ENCODE results near the gene LRRC45.
A peak's percentile ranks its signal among the peaks of the same experiment; 100 is the strongest.
"Not testable (repeated sequence)": the region's sequence is repeated elsewhere in the genome, so short reads cannot be mapped to it uniquely, and the experiment has no call there.

LRRC45 gene

GRCh38 chr17:82029391-82029790 is 6.3 kb downstream of the LRRC45 start:
- no peak for DNase-seq
- in situ Hi-C loops (cut with MboI; ENCODE audit: low pct_unique_long_range_greater_than_20kb, low sequenced_read_pairs) = no loop called here

GRCh38 chr17:82029990-82030469 is 6.9 kb downstream of the LRRC45 start:
- no peak for DNase-seq

GRCh38 chr17:82030470-82031302 is 7.6 kb downstream of the LRRC45 start:
- DNase-seq = peak; percentile 86
- in situ Hi-C loops (cut with MboI; ENCODE audit: low pct_unique_long_range_greater_than_20kb, low sequenced_read_pairs) = no loop called here

More at GRCh38 chr17:82029990-82030469, 6.9 kb downstream of the LRRC45 start:
- in situ Hi-C loops (cut with MboI; ENCODE audit: low pct_unique_long_range_greater_than_20kb, low sequenced_read_pairs) = no loop called here

GRCh38 chr17:82031303-82031884 is 8.3 kb downstream of the LRRC45 start, which contains the start of gene RAC3:
Gene RAC3, plus strand, starts transcription at chr17:82031678. Its CDS starts 84 bp downstream, at chr17:82031762.
- in situ Hi-C loops (cut with MboI; ENCODE audit: low pct_unique_long_range_greater_than_20kb, low sequenced_read_pairs) = no loop called here
- no peak for DNase-seq

GRCh38 chr17:82031885-82032627 is 9.0 kb downstream of the LRRC45 start:
- peak; percentile 35 for DNase-seq
- in situ Hi-C loops (cut with MboI; ENCODE audit: low pct_unique_long_range_greater_than_20kb, low sequenced_read_pairs) = no loop called here

- no peak for DNase-seq
- in situ Hi-C loops (cut with MboI; ENCODE audit: low pct_unique_long_range_greater_than_20kb, low sequenced_read_pairs) = no loop called here
These were observed 10.4 kb downstream of the LRRC45 start for GRCh38 chr17:82033359-82034085.

- in situ Hi-C loops (cut with MboI; ENCODE audit: low pct_unique_long_range_greater_than_20kb, low sequenced_read_pairs) = no loop called here
- DNase-seq = no peak
These were observed 11.4 kb downstream of the LRRC45 start for GRCh38 chr17:82034371-82035011.

GRCh38 chr17:82035488-82035887 is 12.4 kb downstream of the LRRC45 start:
- in situ Hi-C loops (cut with MboI; ENCODE audit: low pct_unique_long_range_greater_than_20kb, low sequenced_read_pairs) = no loop called here
- no peak for DNase-seq

- in situ Hi-C loops (cut with MboI; ENCODE audit: low pct_unique_long_range_greater_than_20kb, low sequenced_read_pairs) = no loop called here
- no peak for DNase-seq
These were observed 13.0 kb downstream of the LRRC45 start for GRCh38 chr17:82035956-82036633.

GRCh38 chr17:82036634-82037091 is 13.6 kb downstream of the LRRC45 start:
- in situ Hi-C loops (cut with MboI; ENCODE audit: low pct_unique_long_range_greater_than_20kb, low sequenced_read_pairs) = no loop called here
- DNase-seq = no peak

- DNase-seq = peak; percentile 97
- in situ Hi-C loops (cut with MboI; ENCODE audit: low pct_unique_long_range_greater_than_20kb, low sequenced_read_pairs) = no loop called here
These were observed 14.2 kb downstream of the LRRC45 start, which contains the start of gene DCXR for GRCh38 chr17:82037092-82037888. Gene DCXR, minus strand, starts transcription at chr17:82037697. Its CDS starts 15 bp downstream, at chr17:82037682.

GRCh38 chr17:82037889-82038195 is 14.7 kb downstream of the LRRC45 start:
- in situ Hi-C loops (cut with MboI; ENCODE audit: low pct_unique_long_range_greater_than_20kb, low sequenced_read_pairs) = no loop called here

GRCh38 chr17:82038796-82039409 is 15.8 kb downstream of the LRRC45 start:
- in situ Hi-C loops (cut with MboI; ENCODE audit: low pct_unique_long_range_greater_than_20kb, low sequenced_read_pairs); DNase-seq: not testable (repeated sequence)

More at GRCh38 chr17:82037889-82038195, 14.7 kb downstream of the LRRC45 start:
- no peak for DNase-seq

- no peak for DNase-seq
- in situ Hi-C loops (cut with MboI; ENCODE audit: low pct_unique_long_range_greater_than_20kb, low sequenced_read_pairs) = no loop called here
These were observed 16.7 kb downstream of the LRRC45 start for GRCh38 chr17:82039695-82040299.

- in situ Hi-C loops (cut with MboI; ENCODE audit: low pct_unique_long_range_greater_than_20kb, low sequenced_read_pairs) = no loop called here
- no peak for DNase-seq
These were observed 18.2 kb downstream of the LRRC45 start for GRCh38 chr17:82041144-82041814.

GRCh38 chr17:82042649-82043048 is 19.5 kb downstream of the LRRC45 start:
- no peak for DNase-seq
- in situ Hi-C loops (cut with MboI; ENCODE audit: low pct_unique_long_range_greater_than_20kb, low sequenced_read_pairs) = no loop called here

Data from KBM-7 (cell line).